ENCODE data around the gene ENOPH1.
"Not testable (repeated sequence)": the region's sequence is repeated elsewhere in the genome, so short reads cannot be mapped to it uniquely, and the experiment has no call there.

ENOPH1 gene

GRCh38 chr4:82469791-82470345 lies 39.5 kb downstream of the ENOPH1 start:
- DNase-seq (ENCODE audit: low read depth in 2 of 2): no peak

GRCh38 chr4:82473080-82473479 lies 42.7 kb downstream of the ENOPH1 start:
- DNase-seq (ENCODE audit: low read depth in 2 of 2): not testable (repeated sequence)

- no peak for DNase-seq (ENCODE audit: low read depth in 2 of 2)
Observed at GRCh38 chr4:82473621-82474164, 43.3 kb downstream of the ENOPH1 start.

GRCh38 chr4:82475931-82476330 lies 45.5 kb downstream of the ENOPH1 start:
- not testable (repeated sequence) for DNase-seq (ENCODE audit: low read depth in 2 of 2)

- not testable (repeated sequence) for DNase-seq (ENCODE audit: low read depth in 2 of 2)
Observed at GRCh38 chr4:82477469-82477868, 47.1 kb downstream of the ENOPH1 start.

GRCh38 chr4:82479562-82479961 lies 49.2 kb downstream of the ENOPH1 start:
- DNase-seq (ENCODE audit: low read depth in 2 of 2): no peak

- no peak for DNase-seq (ENCODE audit: low read depth in 2 of 2)
Observed at GRCh38 chr4:82480771-82481505, 50.5 kb downstream of the ENOPH1 start.

- no peak for DNase-seq (ENCODE audit: low read depth in 2 of 2)
Observed at GRCh38 chr4:82481506-82481840, 51.1 kb downstream of the ENOPH1 start.

- no peak for DNase-seq (ENCODE audit: low read depth in 2 of 2)
Observed at GRCh38 chr4:82482387-82482786, 52.0 kb downstream of the ENOPH1 start.

- no peak for DNase-seq (ENCODE audit: low read depth in 2 of 2)
Observed at GRCh38 chr4:82484996-82485783, 54.8 kb downstream of the ENOPH1 start.

- no peak for DNase-seq (ENCODE audit: low read depth in 2 of 2)
Observed at GRCh38 chr4:82489076-82489475, 58.7 kb downstream of the ENOPH1 start.

GRCh38 chr4:82489987-82490386 lies 59.6 kb downstream of the ENOPH1 start:
- no peak for DNase-seq (ENCODE audit: low read depth in 2 of 2)

GRCh38 chr4:82491251-82491960 lies 61.0 kb downstream of the ENOPH1 start:
- DNase-seq (ENCODE audit: low read depth in 2 of 2): no peak

- no peak for DNase-seq (ENCODE audit: low read depth in 2 of 2)
Observed at GRCh38 chr4:82493721-82494425, 63.5 kb downstream of the ENOPH1 start.

GRCh38 chr4:82495666-82496065 lies 65.3 kb downstream of the ENOPH1 start:
- DNase-seq (ENCODE audit: low read depth in 2 of 2): no peak

- no peak for DNase-seq (ENCODE audit: low read depth in 2 of 2)
Observed at GRCh38 chr4:82496349-82496748, 66.0 kb downstream of the ENOPH1 start.

GRCh38 chr4:82499738-82500434 lies 69.5 kb downstream of the ENOPH1 start:
- DNase-seq (ENCODE audit: low read depth in 2 of 2): no peak

- DNase-seq (ENCODE audit: low read depth in 2 of 2): no peak
Observed at GRCh38 chr4:82500435-82501153, 70.2 kb downstream of the ENOPH1 start.

- DNase-seq (ENCODE audit: low read depth in 2 of 2): no peak
Observed at GRCh38 chr4:82501154-82501442, 70.7 kb downstream of the ENOPH1 start.

GRCh38 chr4:82508011-82508410 lies 77.6 kb downstream of the ENOPH1 start:
- DNase-seq (ENCODE audit: low read depth in 2 of 2): no peak
